Measurements from ENCODE around the gene CHRNA3.

Gene CHRNA3

DNA sequence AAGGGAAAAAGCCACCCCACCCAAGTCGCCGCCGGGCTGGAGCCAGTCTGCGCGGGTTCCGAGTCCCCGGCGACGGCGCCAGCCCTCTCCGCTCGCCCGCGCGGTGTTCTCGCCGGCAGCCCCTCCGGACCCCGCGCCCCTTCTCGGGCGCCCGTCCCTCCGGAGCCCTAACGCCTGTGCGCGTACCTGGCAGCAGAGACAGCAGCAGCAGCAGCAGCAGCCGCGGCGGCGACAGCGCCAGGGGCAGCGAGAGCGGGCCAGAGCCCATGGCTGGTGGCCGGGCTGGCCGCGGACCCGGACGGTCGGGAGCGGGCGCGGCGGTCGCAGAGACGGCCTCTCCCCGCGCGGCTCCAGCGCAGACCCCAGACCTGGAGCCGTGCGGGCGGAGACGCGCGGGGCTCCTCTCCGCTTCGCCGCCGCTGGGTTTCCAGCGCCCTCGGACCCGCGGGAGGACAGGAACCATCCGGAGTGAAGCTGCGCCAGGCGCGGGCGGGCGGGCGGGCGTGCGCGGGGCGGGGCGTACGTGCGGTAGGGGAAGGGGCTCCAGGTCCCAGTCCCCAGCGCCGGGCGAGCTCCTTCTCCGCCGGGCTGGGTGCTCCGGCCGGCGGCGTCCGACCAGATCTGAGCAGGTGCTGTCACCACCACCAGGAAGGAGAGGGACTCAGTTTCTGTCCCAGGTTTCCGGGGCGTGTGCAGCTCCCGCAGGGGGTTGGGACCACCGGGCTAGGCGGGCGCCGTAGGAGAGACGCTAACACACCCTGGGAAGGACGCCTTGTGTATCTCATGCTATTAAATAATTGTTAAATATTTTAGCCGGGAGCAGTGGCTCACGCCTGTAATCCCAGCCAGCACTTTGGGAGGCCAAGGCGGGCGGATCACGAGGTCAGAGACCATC lies at the start of gene CHRNA3:
Gene CHRNA3, minus strand, starts transcription at position 470 of the 895 bp plus-strand sequence. Its CDS starts 202 bp downstream, at position 268.
- DNase-seq: no peak

DNA sequence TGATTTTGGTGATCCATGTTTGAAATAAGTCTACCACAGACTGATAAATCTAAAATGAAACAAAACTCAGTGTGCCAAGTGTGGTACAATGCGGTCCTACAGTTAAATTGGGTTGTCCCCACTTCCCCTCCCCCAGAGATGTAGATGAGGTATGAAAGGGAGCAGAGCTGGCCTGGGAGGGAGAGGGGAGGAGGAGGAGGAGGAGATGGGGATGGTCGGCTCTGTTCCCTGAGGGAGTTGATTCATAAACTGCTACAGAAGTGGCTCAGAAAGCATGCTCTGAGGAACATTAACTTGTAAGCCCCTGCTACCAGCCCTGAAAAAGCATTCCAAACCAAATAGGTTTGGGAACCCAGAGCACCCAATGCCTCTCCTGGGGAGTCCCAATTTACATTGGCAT lies 48.2 kb upstream of the CHRNA3 start:
- DNase-seq: no peak

DNA sequence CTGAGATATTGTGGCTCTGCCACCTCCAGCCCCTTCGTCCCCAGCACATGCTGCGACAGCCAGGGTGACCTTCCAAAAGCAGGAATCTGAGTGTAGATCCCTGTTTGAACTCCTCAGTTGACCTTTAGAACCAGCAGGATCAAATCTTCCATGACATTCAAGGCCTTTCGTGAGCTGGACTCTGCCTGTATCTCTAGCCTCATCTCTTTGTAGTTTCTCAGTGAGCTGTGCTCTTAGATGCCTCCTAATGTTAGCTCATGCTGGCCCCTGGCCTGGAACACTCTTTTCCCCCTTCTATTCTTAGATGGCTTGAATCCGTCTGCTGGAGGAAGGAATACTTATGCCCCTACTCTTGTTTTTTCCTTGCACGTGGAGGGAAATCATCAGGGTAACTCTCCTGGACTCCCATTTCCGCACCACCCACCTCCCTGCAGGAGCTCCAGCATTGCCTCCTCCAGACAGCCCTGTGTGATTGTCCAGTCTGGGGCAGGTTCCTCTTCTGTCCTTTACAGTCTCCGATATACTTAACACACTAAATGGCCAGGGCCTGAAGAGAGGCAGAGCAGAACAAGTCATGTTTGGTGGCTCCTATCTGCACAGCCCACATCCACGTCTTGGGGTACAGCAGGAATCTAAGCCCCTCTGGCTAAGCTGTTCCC lies 46.9 kb upstream of the CHRNA3 start:
- DNase-seq: no peak

DNA sequence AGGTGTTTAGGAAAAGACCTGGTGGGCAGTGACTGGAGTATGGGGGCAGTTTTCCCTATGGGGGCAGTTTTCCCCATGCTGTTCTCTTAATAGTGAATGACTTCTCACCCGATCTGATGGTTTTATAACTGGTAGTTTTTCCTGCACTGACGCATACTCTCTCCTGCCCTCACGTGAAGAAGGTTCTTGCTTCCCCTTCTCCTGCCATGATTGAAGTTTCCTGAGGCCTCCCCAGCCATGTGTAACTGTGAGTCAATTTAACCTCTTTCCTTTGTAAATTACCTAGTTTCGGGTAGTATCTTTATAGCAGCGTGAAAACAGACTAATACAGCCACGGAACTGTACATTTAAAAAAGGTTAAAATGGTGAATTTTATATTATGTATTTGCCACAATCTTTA lies 45.2 kb upstream of the CHRNA3 start:
- DNase-seq: no peak

DNA sequence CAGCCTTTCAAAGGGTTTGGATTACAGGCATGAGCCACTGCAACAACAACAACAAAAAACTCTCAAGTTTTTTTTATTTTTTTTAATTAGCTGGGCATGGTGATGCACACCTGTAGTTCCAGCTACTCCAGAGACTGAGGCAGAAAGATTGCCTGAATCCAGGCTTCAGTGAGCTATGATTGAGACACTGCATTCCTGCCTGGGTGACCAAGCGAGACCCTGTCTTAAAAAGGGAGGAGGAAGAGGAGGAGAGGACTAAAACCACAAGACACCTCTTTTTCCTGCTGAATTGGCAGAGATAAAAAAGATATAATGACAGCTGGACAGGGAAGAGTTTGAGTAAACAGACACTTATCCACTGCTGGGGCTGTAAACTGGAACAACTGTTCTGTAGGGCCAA lies 42.9 kb upstream of the CHRNA3 start:
- no peak for DNase-seq

DNA sequence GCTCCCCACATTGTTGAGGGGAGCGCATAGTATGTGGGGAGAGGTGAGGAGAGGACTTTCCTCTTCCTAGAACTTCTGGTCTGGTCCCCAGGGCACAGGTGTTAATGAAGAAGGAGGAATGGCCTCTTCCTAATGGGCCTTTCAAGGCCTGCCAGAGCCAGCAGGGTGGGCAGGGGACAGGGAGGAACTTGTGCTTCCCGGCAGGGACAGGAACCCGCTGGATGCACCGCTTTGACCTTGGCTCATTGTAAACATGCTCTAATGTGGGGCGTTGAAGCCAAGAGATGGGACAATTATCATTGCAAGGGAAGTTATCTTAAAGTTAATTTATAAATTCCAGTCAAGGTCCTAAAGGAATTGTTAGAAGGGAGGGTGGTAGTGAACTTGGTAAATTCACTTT lies 41.2 kb upstream of the CHRNA3 start:
- DNase-seq: no peak

DNA sequence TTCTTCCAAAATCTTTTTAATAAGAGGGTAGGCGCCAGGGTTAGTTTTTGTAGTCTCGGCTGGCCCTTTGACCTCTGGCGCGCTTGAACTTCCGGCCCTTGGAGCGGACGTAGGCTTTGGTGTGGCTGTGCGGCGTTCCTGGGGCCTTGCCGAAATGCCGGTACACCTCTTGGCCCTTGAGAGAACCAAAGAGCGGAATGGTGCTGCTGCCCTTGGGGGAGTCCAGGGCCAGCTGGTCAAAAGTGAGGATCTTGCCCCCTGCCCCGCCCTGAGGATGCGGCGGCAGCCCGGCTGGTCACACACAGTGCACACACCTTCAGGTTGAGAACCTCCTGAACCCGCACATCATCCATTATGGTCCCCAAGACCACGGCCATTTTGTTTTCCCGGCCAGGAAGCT lies 40.2 kb upstream of the CHRNA3 start:
- no peak for DNase-seq

DNA sequence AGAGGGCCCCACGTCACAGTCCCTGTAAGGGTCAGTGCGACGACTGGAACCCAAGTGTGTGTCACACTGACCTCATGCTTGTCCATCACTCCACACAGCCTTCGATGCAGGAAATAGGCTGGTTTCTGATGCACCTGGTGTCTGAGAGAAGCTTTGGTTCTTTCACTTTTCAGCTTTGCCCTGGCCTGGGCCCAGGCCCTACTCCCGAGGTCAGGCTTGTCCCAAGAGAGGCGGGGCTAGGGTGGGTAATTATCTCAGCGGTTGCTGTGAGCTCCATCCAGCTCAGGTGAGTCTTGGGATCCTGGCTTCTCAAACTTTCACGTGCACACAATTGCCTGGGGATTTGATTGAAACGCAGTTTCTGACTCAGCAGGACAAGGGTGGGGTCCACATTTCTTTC lies 39.8 kb upstream of the CHRNA3 start:
- no peak for DNase-seq

DNA sequence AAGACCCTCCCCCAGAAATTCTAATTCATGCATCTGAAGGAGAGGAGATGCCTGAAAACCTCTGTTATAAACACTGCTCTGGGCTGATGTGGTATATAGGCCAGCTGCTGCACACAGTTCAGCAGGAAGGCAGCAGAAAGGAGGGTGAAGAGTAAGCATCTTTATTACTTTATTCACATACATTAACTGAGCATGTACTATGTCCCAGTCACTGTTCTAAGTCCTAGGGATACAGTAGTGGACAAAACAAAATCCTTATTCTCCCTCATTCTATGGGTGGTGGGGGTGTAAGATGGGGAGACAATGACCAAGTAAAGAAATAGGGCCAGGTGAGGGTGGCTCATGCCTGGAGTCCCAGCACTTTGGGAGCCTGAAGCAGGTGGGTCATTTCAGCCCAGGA lies 38.0 kb upstream of the CHRNA3 start:
- DNase-seq: no peak

DNA sequence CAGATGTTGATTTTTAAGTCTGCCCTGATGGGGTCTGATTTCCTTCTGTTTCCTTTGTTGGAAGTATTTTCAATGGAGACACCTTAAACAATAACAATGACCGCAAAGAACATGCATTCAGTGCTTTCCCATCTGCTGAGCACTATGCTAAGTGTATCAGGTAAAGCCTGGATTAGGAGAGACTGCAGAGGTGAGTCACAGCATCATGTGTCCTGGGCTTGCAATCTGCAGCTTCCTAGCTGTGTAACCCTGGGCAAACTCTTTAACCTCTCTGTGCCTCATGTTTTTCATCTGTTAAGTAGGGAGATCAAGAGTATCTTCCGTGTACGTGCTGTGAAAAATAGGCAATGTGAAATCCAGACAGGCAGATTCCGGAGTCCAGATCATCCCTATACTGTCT lies 33.5 kb upstream of the CHRNA3 start:
- no peak for DNase-seq

DNA sequence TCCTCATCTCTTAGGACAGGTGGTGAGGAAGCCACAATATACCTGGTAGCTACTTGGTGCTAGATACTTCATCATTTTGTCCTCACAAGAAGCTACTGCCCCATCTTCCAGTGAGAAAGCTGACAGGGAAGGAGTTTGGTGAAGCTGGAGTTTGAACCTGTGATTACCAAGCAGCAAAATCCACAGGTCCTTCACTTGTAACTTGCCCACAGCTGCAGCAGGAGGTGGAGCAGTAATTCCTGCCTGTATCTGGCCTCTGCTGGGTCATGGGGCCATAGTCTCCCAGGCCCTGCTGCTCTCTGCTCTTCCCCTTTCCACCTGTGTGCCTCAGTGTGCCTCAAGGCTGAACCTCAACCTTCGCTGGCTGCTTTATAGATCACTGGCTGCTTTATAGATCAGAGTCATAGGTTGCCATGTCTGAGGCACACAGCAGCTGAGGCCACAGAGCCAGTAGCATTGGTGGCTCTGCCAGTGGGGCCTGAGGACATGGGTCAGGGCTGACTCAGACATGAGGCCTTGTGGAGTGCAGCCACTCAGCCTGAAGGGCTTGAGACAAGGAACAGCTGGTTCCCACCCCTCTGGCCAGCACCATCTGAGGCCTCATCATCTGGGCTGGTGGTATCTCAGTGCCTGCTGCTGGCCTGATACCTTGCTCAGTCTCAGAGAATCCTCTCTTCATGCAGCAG lies 31.3 kb upstream of the CHRNA3 start:
- DNase-seq: no peak

DNA sequence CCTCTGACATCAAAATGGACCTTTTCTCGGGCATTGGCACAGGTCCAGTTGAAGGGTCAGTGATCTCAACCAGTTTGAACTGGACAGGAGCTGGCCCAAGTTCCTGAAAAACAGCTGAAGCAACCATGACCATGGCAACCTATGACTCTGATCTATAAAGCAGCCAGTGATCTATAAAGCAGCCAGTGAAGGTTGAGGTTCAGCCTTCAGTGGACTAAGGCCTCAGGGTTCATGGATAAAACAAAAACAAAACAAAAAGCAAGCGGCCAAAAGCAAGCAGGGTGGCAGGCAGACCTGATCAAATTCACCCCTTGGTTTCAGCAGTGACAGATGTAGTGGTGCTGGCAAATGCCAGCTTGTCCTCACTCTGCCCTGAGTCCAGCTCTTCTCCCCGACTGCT lies 30.2 kb upstream of the CHRNA3 start:
- DNase-seq: no peak

DNA sequence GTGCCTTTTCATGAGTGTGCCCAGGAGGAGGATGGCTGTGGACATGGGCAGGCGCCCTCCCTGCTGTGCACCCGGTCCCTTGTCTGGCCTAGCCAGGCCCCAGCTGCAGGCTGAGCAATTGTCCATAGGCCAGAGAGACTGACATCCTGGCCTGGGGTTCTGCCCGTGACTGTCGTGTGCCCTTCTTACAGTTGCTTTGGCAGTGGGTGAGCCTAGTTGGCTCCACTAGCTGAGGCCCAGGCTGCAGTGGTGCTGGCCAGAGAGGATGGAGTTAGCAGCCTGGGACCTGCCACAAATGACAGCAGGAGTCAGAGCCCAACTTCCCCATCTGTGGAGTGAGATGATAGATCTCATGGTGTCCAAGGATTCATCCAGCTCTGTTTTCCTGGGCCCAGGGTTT lies 29.2 kb upstream of the CHRNA3 start:
- no peak for DNase-seq

DNA sequence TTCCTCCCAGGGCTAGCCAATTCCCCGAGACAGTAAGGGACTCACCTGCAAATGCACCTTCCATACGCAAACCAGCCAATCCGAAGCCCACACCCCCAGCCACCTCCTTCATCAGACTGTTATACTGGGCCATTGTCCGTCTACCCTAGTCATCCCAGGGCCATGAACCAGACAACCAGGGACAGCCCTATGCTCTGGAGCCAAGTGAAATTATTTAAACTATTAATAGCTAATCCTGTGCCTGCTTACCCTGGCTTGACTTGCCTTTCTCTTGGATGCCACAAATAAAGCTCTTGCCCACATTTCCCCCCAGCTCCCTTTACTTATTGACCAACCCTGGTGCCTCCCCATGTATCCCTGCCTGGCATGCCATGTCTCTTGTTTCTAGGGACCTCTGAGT lies 24.2 kb upstream of the CHRNA3 start:
- DNase-seq: no peak

DNA sequence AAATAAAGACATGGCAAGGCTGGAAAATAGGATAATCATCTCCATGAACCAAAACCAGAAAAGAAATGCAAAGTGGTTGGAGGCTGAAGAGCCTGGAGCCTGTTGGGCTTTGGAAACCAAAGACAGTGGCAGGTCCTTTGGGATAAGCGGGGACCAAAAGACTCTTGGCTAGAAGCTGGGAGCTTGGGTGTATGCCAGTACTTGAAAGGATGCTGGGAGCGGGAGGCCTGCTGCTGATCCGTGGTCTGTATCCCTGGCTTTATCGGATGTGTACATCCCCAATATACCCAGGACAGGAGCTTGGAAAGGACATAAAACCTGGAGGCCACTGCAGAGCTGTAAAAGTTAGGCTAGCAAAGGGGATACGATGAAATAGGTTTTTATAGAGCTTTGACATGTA lies 21.5 kb upstream of the CHRNA3 start:
- DNase-seq: no peak

DNA sequence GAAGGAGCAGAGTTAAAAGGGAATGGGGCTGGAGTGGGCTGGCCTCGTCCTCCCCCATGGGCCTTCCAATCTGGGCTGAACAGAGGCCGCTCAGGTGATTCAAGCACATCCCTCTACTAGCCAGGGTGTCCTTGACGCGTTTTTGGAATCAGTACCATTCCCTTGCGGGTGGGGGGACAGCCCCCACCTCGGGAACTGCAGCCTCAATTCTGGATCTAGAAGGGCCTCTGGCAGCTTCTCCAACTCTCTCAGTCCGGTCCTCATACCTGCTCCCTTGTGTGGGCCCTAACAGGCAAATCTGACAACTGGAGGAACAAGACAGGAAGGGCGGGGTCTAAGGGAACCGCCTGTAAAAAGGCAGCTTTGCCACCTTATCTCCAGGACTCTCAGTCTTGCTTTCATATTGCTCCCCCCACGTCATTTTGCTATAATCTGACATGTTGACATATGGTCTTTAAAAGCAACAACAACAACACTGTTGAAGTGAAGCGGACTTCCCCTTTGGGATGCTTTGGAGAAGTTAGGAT lies 21.0 kb upstream of the CHRNA3 start:
- DNase-seq: no peak

DNA sequence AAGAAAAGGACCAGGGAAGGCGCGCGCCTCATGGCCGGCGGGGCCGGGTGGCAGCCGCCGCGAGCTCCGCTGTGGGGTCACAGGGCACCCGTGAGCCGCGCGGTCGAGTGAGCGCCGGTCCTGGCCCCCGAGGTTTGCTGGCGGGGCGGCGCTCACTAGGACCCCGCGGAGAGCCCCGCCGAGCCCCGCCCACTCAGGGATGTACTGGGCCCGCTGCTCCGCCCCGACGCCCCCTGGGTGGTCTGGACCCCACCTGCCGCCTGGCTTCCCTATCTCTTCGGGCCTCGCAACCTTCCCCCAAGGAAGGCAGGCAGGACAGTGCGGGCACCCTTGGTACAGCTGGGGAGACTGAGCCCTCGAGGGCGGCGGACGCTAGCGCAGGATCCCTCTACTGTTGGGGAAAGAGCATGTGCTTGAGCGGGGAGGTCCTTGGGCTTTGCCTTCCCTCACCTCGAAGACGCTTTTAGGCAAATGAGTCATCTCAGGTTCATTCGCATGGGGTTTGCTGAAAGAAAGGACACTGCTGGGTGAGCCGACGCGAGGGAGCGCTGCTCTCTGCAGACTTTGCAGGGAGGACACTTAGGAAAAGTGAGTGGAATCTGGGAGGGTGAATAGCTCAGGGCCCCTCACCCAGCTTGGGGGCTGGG lies 20.4 kb upstream of the CHRNA3 start, which contains the start of gene CHRNB4:
Gene CHRNB4, minus strand, starts transcription at position 109 of the 647 bp plus-strand sequence. Its CDS starts 77 bp downstream, at position 32.
- DNase-seq: no peak

DNA sequence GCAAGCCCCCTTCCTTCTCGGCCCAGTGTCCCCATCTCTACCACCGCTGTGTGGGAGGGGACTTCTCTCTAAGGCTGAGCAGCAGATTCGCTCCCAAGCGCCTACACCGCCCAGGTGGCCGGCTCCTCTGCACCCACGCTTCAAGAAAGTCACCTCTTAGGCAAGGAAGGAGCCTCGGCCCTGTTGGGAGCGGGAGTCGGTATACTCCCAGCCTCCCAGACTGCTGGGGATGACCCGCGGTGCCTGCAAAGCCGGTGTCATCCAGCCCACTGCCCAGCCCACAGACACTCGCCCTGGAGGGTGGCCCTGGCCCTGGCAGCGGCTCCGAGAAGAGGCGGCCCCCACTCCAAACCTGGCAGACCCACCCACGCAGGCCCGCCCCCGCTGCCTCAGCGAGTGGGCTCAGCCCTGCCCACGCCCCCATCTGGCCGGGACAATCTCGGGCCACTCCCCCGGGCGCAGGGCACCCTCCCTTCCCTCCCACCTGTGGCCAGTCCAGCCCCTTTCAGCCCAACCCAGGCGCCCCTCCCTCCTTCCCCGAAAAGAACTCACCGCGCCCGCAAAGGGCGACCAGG lies 19.8 kb upstream of the CHRNA3 start:
- no peak for DNase-seq

DNA sequence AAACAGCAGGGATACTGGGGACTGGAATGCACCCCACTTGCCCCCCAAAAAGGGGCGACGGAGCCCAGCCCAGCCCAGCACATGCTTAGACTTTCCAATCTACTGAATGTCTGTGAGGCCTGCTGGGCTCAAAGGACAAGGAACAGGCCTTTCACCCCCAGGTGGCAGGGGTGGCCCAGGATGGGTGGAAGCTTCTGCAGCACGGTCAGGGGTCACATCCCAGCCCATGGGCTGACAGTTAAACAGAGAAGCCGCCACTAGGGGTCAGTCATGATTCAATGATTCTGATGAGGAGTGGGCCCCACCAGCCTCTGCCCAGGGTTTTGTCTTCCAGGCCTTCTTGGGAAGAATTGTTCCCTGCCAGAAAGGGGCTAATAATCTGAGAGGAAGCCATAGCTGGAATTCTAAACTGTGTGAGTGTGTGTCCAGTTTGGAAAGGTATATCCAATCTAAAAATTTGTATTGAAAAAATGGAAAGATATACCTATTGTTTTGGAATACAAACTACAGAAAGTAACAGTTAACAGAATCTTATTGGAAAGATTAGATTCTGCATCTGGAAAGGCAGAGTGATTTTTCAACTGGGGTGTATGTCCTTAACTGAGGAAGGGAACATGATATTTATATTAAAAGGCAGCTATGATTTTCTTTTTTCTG lies 18.0 kb upstream of the CHRNA3 start:
- peak; percentile 42 to 65 for DNase-seq

DNA sequence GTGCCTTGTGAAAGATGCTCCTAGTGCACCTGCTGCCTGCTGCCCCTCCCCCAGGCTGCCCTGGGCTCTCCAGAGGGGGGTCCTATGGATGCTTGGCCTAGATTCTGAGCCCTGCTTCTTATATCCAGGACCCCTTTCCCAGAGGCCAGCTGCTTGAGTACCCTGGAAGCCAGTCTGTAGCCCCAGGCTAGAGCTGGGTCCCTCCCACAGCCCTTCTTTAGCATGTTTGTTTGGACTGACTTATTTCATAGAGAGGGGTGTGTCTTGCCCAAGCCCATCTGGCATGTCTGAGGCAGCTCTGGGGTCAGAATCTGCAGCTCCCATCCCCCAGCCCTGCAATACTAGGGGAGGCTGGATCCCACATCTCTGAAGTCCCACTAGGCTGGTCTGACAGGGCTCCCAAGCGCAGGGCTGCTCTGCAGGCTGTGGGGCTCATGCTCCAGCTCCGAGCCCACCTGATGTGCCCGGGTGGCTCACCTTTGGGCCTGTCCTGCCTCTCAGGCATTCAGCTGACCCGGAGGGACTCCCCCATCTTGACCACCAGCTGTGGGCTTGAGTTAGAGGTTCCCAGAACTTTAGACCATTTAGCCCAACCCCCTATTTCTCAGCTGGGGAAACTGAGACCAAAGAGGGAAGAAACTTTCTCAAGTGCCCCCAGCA lies 17.1 kb upstream of the CHRNA3 start:
- no peak for DNase-seq

DNA sequence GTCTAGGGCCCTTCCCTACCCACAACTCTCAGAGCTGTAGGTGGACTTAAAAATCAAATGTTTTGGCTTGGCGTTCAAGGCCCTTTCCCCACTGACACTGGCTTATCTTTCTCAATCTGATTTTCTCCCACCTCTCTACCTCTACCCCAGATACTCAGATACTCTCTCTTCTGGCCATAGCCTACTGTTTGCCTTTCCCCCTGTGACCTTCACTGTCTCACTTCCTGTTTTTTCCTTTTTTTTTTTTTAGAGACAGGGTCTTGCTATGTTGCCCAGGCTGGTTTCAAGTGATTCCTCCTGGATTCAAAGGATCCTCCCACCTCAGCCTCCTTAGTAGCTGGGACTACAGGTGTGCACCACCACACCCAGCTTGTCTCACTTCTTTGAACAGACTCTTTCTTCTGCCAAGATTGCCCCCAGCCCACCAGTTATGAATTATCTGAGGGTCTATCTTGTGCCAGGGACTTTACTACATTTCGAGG lies 15.6 kb upstream of the CHRNA3 start:
- no peak for DNase-seq

All from Kasumi-1 (cell line).